CD4-positive, alpha-beta T cell treated with Interleukin-4 for 1 hour (primary cell): ENCODE results near the gene TUT4.

ENCODE experiments used
- DNase-seq, 2 donors: peaks; one replicate each; pipeline ENCODE4 v3.0.0-alpha.2; 2020 to 2022

Gene TUT4

DNA sequence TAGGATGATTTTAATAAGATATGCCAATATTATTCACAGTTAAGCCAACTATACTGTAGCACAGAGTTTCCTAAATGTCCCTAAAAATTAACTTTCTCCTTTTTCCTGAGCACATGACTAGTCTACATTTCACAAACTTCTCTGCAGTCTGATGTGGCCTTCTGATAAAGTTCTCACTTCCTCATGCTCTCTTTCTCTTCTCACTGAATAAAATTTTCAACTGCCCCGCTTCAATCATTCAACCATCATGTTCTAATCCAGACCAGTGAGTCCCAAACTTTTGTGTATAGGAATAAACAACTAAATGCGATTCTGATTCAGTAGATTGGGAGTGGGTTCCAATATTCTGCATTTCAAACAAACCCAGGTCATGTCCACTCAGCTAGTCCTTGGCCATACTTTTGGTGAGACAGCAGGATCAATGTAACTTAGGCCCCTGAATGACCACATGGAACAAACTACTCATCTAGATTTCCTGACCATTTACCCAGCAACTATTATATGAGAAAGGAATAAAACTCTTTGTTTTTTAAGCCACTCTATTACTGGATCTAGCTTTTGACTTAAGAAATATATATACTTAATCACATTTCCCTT lies 20.1 kb downstream of the TUT4 start:
- DNase-seq: no peak

DNA sequence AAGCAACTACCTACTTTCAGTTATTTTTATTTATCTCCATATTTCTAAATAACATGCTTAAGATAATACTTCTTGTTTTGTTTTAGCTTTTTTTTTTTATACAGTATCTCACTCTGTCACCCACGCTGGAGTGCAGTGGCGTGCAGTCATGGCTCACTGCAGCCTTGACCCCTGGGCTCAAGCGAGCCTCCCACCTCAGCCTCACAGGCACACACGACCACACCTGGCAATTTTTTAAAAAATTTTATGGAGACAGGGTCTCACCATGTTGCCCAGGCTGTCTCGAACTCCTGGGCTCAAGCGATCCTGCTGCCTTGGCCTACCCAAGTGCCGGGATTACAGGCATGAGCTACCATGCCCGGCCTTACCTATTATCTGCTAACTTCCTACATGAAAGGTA lies 20.6 kb downstream of the TUT4 start:
- DNase-seq: no peak

DNA sequence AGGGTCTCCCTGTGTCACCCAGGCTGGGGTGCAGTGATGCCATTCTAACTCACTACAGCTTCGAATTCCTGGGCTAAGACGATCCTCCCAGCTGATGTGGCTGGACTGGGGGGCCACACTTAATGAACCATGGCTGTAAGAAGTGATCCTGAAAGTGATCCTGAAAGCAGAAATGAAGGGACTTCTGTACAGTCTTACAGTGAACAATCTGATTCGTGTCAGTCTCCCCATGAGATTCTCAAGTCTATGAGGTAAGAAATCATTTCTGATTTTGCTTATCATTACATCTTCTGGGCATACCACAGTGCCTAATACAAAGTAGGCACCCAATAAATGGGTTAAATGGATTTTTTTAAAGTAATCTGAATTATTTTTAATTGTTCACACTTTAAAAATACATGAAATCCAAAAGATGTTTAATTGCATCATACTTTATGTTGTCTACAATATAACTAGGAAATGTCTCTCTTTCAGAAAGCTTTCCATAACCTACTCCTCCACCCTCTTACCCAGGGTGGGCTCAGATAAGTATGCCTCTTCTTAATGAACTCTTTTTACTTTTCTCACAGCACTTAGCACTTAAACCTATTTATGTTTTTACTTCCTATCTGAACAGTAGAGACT lies 21.5 kb downstream of the TUT4 start:
- no peak for DNase-seq

DNA sequence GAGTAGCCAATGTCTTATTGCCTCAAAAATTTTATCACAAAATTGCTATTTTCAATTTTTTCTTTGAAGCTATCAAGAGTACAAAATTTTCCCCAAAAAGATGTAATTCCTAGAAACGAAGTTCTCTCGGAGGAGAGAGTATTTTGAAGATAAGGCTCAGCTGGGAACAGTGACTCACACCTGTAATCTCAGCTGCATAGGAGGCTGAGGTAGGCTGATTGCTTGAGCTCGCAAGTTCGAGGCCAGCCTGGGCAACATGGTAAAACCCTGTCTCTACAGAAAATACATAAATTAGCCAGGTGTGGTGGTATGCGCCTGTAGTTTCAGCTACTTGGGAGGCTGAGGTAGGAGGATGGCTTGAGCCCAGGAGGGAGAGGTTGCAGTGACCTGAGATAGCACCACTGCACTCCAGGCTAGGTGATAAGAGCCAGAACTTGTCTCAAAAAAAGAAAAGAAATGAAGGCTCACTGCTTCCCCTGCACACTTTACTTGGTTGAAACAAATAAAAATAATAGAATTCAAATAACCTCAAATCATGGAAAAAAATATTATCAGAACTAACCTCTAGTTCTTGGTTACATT lies 22.2 kb downstream of the TUT4 start:
- DNase-seq: no peak

DNA sequence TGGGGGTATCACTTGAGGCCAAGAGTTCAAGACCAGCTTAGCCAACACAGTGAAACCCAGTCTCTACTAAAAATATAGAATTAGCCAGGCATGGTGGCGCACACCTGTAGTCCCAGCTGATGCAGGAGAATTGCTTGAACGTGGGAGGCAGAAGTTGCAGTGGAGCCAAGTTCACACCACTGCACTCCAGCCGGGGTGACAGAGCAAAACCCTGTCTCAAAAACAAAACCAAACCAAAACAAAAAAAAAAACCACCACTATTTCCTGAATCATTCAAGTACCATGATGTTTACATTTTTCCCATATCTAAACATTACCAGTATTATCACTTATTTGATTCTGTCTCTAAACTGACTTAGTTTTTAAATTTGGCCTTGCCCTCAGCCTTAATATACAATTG lies 29.5 kb downstream of the TUT4 start:
- peak in 1 of 2 donors; percentile 15 for DNase-seq

DNA sequence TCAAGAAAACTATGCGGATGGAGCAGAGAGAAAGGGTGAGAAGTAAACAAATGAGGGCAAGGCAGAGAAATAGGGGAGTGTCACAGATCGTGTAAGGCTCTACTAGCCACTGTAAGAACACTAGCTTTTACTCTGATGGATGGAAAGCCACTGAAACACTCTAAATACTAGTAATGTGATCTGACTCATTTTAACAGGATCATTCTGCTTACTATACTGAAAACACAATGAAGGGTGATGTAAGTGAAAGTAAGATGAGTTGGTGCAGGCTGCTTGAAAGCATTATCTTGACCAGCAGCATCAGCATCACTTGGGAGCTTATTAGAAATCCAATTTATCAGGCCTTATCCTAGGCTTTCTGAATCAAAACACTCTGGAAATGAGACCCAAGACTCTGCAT lies 32.7 kb downstream of the TUT4 start:
- DNase-seq: no peak

DNA sequence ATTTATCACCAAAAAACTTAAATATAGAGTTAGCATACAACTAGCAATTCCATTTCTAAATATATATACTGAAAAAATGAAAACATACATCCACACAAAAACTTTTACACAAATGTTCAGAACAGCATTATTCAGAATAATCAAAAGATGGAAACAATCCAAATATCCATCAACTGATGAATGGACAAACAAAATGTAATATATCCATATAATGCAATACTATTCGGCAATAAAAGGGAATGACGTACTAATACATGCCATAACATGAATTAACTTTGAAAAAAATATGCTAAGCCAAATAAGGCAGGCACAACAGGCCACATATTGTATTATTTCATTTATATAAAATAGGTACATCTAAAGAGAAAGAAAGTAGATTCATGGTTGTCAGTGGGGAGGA lies 33.9 kb downstream of the TUT4 start:
- no peak for DNase-seq

DNA sequence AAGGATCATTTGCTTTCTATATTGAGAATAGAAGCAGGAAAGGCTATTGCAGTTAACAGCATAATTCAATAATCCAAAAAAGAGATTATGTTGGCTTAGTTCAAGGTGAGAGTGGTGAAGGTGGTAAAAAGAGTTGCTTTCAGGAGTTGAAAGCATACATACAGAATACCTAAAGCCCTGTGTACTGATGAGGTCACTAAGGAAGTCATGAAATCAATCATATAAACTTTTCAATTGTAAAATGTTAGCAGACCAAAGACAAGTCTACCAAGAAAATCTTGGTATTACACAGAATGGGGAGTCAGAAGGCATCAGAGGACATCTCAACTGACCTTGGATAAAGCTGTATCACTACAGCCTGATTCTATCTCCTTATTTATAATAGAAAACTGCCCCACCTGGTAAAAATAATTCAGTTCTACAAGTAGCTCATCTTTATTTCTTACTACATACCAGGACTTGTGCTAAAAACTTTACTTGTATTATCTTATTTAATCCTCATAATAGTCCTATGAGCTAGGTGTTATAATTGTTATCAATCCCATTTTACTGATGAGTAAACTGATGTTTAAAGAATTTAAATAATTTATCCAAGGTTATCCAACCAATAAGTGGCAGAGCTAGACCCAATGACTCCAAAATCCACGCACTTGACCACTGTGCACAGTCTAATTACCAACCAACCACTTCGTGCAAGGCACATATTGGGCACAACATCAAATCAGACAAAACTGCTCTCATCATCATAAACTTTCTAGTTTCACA lies 40.9 kb downstream of the TUT4 start:
- DNase-seq: no peak

DNA sequence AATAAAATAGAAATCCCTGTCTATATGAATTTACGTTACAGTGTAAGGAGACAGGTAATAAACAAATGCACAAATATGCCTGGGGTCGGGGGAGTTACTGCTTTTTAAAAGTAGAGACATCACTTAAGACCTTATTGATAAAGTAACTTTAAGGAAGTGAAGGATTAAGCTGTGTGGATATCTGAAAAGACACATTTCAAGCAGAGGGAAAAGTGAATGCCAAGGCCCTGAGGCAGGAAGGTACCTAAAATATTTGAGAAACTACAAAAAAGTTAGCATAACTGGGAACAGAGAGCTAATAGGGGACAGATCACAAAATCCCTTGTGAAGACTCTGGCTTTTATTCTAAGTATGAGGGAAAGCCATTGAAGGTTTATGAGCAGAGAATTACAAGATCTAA lies 41.5 kb downstream of the TUT4 start:
- DNase-seq: no peak

DNA sequence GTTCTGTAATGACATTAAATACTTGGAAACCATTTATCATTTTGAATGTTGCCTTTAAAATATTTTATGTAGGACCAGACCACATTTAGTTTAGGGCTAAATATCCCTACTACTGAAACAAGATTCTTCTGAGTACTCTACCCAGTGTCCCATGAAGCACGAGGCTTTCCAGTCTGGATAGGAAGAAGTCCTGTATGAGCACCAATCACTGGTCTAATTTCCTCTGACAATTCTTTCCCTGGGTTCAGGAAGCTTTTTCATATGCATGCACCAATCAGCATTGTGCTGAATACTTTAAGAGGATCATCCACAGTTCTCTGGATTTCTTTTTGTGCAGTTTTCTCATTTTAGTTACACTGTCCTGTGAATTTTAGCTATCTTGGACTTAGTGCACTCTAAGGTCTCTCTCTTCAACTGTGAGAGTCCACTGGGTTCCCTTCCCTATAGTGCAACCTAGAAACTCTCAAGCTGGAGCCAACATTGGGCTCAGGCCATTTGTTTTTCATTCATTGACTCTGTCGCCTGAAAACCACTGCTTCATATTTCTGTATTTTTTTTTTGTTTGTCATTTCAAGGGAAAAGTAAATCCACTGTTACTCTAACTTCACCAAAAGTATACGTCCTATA lies 45.9 kb downstream of the TUT4 start:
- no peak for DNase-seq

DNA sequence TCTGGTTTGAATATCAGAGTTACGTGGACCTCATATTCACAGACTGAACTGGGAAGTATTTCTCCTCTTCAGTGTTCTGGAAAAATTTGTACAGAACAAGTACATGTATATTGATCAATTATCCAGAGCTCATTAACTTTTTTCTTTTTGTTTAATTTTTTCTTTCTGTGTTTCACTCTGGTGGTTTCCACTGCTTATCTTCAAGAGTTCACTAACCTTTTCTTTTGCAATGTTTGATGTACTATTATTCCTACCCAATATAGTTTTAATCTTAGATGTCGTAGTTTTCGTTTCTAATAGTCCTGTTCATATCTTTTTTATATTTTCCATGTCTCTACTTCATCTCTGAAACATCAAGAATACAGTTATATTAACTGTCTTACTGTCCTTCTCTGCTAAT lies 46.5 kb downstream of the TUT4 start:
- DNase-seq: no peak

DNA sequence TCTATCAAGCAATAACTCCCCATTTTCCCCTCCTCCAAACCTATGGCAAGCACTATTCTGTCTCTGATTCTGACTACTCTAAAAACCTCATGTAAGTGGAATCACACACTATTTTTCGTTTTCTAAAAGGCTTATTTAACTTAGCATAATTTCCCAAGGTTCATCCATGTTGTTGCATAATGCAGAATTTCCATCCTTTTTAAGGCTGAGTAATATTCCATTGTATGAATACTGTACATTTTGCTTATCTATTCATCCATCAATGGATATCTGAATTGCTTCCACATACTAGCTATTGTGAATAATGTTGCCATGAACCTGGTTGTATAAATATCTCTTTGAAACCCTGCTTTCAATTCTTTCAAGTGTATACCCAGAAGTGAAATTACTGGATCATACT lies 48.2 kb downstream of the TUT4 start:
- DNase-seq: no peak

DNA sequence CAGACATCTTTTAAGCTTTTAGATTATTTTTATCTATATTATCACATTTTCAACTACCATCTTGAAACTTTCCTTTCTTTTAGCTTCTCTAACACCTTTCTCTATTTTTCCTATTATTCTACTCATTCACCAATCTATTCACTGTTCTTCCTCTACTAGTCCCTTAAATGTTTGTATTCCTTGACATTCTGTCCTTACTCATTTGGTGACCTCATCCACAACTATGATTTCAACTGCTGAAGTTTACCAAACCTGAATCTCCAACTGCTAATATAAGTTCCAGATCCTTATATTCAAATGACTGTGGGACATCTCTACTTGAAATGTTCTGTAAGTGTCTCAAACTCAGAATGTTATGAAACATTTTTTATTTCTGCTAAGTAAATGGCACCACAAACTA lies 49.2 kb downstream of the TUT4 start:
- DNase-seq: no peak

DNA sequence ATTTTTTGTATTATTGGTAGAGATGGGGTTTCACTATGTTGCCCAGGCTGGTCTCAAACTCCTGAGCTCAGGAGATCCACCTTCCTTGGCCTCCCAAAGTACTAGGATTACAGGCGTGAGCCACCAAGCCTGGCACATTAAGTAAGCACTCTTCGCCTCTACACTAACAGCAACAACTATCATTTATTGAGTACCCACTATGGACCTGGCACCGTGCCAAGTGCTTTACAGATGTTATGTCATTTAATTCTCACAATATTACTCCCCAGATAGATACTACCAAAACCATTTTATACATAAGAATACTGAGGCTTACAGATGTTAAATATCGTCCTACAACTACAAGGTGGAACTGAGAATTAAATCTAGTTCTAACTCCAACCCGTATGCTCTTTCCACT lies 50.1 kb downstream of the TUT4 start:
- DNase-seq: no peak

DNA sequence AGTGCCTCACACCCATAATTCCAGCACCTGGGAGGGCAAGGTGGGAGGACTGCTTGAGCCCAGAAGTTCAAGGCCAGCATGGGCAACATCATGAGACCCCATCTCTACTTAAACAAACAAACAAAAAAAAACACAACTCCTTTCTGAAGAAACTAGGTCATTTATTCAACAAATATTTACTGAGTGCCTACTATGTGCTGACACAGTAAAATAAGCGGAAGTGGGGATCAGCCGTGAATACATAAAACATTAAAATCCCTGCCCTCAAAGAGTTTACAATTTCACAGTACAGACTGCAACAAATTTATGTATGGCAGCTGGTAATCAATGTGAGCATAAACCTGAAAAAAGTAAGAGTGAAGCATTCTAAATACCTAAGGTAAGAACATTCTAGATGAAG lies 65.3 kb downstream of the TUT4 start:
- no peak for DNase-seq

DNA sequence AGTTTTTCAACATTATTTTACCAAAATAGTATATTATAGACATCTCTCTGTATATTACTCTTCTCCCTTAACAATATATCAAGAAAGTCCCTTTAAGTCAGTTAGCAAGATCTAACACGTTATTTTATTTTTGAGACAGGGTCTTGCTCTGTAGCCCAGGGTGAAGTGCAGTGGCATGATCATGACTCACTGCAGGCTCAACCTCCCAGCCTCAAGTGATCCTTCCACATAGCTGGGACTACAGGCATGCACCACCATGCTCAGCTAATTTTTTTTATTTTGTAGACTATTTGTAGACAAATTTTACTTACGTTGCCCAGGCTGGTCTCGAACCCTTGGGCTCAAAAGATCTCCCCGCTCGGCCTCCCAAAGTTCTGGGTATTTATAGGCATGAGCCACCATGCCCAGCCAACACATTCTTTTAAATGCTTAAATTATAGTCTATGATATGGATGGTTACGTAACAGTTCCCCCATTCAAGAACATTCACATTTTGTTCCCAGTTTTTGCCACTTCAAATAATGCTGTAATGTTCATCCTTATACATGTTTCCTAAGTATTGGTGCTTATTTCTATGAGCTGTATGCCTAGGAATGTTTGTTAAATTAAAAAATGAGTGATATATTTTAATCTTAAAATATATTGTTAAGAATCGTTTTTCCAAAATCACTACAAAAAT lies 70.4 kb downstream of the TUT4 start:
- DNase-seq: no peak

DNA sequence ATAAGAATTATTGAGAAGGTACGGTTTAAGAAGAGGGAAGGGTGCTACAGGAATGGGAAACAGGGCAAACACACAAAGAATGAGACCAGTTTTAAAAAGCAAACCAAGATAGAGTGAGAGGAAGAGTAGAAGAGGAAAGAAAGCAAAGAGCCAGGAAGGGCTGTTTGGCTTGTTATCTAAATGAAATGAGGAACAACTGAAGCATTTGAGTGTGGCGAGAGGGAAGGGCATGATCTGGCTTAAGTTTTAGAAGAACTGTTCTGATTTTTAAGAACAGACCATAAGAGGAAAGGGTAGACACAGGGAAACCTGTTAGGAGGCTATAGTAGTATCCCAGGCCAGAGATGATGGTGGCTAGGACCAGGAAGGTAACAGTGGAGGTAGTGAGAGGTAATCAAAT lies 73.8 kb downstream of the TUT4 start:
- no peak for DNase-seq

DNA sequence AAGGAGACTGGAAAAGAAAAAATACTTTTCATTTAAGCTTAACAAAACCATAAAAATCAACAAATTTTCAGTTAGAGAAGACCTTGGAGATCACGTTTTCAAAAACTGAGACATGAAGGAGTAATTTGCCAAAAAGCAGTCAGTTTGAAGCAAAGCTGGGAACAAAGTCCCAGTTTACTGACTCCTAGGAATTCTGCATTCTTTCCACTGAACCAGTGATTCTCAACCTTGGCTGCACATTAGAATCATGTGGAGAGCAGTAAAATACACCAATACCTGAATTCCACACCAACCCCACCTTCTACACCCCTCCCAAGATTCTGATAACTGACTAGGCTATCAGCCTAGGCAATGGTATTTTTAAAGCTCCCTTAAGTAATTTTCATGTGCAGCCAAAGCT lies 75.0 kb downstream of the TUT4 start:
- no peak for DNase-seq

DNA sequence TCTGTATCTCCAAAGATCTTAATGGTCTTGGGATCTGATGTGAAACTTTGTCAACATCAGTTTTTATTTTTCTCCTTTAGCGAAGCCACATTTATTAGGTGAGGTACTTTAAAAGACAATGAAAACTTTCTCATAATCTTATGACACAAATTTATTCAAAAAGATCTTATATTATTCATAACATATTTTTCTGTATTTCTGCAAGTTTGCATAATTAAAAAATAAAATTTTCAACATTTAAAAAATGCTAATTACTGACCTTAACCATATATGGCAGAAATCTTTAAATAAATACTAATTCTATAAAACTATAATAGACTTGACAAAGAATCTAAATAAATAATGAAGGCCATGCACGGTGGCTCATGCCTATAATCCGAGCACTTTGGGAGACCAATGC lies 75.9 kb downstream of the TUT4 start:
- no peak for DNase-seq

DNA sequence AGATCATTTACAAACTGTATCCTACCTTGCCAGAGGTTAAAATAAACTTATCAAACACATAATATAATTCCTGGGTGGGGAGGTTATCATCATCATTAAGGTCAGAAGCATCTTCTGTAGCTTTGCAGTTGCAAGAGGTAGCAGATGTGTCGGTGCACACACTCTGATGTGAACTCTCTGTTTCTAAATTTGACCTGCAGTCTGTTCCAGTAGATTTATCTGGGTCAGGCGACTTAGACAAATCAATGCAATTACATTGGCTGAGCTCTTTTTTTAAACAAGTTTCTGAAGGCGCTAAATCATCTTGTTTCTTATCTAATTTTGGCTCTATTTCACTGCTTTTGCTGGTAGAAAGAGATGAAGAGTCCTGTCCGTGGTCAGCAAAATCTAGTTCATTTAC lies 78.1 kb downstream of the TUT4 start:
- DNase-seq: no peak

DNA sequence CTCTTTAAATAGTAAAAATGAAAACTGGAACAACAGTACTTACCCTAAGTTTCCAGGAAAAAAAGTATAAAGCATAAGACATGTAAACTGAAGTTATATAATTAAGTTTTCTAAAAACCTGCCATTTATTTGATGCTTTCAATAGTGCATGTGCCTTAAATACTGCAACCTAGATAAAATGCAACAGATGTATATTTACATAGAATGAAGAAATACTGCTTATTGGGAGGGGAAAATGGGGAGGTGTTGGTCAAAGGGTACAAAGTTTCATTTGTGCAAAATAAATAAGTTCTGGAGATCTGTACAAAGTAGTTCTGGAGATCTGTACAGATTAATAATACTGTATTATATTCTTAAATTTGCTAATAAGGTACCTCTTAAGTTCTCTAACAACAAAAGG lies 79.9 kb downstream of the TUT4 start:
- DNase-seq: no peak

DNA sequence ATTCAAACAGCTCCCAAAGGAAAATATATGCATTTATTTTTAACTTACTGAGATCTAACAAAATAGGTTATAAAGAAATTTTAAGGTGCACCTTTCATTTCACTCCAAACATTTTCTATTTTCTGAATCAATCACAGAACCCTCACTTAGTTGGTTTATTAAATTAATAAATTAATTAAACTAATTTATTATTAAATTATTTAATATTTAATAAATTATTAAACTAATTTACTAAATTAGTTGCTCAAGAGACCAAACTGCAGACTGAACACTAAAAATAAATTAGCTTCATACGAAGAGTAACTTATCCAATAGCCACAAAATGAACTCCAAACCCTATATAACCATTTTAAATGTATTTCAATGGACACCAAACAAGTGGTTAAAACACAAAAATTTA lies 80.5 kb downstream of the TUT4 start:
- no peak for DNase-seq

DNA sequence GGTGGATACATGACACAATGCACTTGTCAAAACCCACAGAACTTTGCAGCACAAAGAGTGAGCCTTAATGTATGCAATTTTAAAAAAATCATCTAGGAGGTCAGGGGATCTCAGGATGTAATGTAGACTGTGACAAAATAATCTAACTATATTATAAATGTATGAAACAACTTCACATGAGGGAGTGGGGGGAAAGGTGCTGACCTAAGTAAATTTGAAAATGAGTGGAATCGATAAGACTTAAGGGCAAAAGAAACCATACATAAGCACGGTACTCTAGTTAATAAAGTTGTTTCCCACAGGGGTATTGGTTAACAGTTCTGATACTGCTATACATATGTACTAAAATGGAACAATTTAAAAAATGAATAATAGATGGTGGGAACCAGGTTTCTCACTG lies 83.8 kb downstream of the TUT4 start:
- no peak for DNase-seq
